HepG2 (cell line): ENCODE data around the gene FILIP1. TPM values are rescaled to one million over a fixed set of nuclear protein-coding genes. Genes with fewer than 3 reads are reported as not detected.

Source experiments
- ATAC-seq: fragments of 200-7000 bp; cut with Tn5 transposase; 3 replicates; pipeline ENCODE4 v1.9.1; 2020; ENCODE audit warnings: mild to moderate bottlenecking, moderate library complexity
- BruUV-seq: library from RNA; stranded (reverse); fragments of 400-500 nt; replicated peaks from 2 replicates; lab custom pipeline; 2021; lab: Mats Ljungman, UMichigan
- CTCF ChIA-PET: fragments of 300-600 bp; formaldehyde crosslinking; extraction: SDS; loops from one replicate; lab custom pipeline; 2021; ENCODE audit warnings: low total read pairs, inconsistent platforms, low intra/inter-chr PET ratio; lab: Yijun Ruan, JAX
- POLR2A ChIA-PET: fragments of 350-600 bp; sonication (Branson Sonifier 250); formaldehyde crosslinking; loops from one replicate; lab custom pipeline; 2020; ENCODE audit warnings: antibody characterized with exemption, inconsistent platforms; lab: Yijun Ruan, JAX
- DNase-seq: peaks from one replicate; pipeline ENCODE4 v3.0.0-alpha.2; 2015; ENCODE audit warnings: low spot score
- FAIRE-seq: peaks from 3 replicates; lab custom pipeline; 2011; peaks lifted over from hg19 to GRCh38; lab: Jason Lieb, UNC
- H2AFZ ChIP-seq: one replicate; pipeline ENCODE4 v1.6.1; 2011; ENCODE audit warnings: low read length, inconsistent platforms
- H3K27ac ChIP-seq: fragments of 300-600 bp; 3 replicates; pipeline ENCODE4 v1.8.0; 2011; ENCODE audit warnings: mixed run types, mild to moderate bottlenecking, mixed read lengths, low read length, inconsistent platforms; ENCODE audit not compliant: insufficient read depth; ENCODE audit errors: extremely low read length
- H3K27me3 ChIP-seq, 2 experiments: fragments of 200-600 bp in 1 of 2; 2 replicates in 1 of 2; 3 replicates in 1 of 2; pipeline versions ENCODE4 v1.6.0 to v1.8.0; 2011; ENCODE audit warnings: low read length in 2 of 2, mild to moderate bottlenecking in 2 of 2, moderate library complexity in 2 of 2, inconsistent platforms in 1 of 2; ENCODE audit not compliant: insufficient read depth in 2 of 2, control insufficient read depth in 1 of 2
- H3K36me3 ChIP-seq, 2 experiments: fragments of 200-600 bp in 1 of 2; replicated peaks in 1 of 2; 2 replicates in 1 of 2; 3 replicates in 1 of 2; pipeline versions ENCODE4 v1.5.1 to v1.8.0; 2011; ENCODE audit warnings: low read length in 2 of 2, inconsistent platforms in 1 of 2; ENCODE audit not compliant: insufficient read depth in 2 of 2, control insufficient read depth in 1 of 2
- H3K4me1 ChIP-seq: 2 replicates; pipeline ENCODE4 v1.5.1; 2012; ENCODE audit warnings: low read length, inconsistent platforms; ENCODE audit not compliant: insufficient read depth
- H3K4me2 ChIP-seq: 2 replicates; pipeline ENCODE4 v1.6.0; 2011; ENCODE audit warnings: low read depth, low read length, inconsistent platforms
- H3K4me3 ChIP-seq, 3 experiments: fragments of 200-600 bp in 1 of 3; sonication (generic), shearing (Covaris generic) in 1 of 3; replicated peaks in 1 of 3; 2 replicates each; pipeline ENCODE4 v1.5.1; 2011 to 2016; ENCODE audit warnings: low read length in 3 of 3, inconsistent platforms in 2 of 3, low read depth in 2 of 3, mild to moderate bottlenecking in 2 of 3, control low read depth in 1 of 3, mixed read lengths in 1 of 3; ENCODE audit not compliant: insufficient read depth in 1 of 3
- H3K79me2 ChIP-seq: one replicate; pipeline ENCODE4 v1.6.1; 2011; ENCODE audit warnings: low read length, inconsistent platforms; ENCODE audit not compliant: insufficient read depth
- H3K9ac ChIP-seq: 2 replicates; pipeline ENCODE4 v1.6.0; 2011; ENCODE audit warnings: mild to moderate bottlenecking, low read depth, low read length, inconsistent platforms; ENCODE audit not compliant: insufficient read depth
- H3K9me3 ChIP-seq: 2 replicates; pipeline ENCODE4 v1.5.1; 2012; ENCODE audit warnings: mild to moderate bottlenecking, low read length
- H4K20me1 ChIP-seq: 2 replicates; pipeline ENCODE4 v1.6.0; 2011; ENCODE audit warnings: inconsistent platforms, mild to moderate bottlenecking, low read length, moderate library complexity; ENCODE audit not compliant: insufficient read depth
- E2F5 ChIP-seq: sonication (generic); formaldehyde crosslinking; conservative IDR thresholded peaks from 2 replicates; pipeline ENCODE4 v1.4.0; 2020; ENCODE audit warnings: missing genetic modification reagents
- ELF3 ChIP-seq: IDR thresholded peaks from 2 replicates; pipeline ENCODE4 v1.6.1; 2016; ENCODE audit warnings: missing genetic modification reagents, missing compliant biosample characterization
- HDAC1 ChIP-seq: sonication (generic); formaldehyde crosslinking; IDR thresholded peaks from 2 replicates; pipeline ENCODE4 v1.5.1; 2020; ENCODE audit warnings: mild to moderate bottlenecking, missing genetic modification reagents
- HNF4G ChIP-seq, 2 experiments: sonication (generic) in 1 of 2; formaldehyde crosslinking in 1 of 2; IDR thresholded peaks; 2 replicates each; pipeline versions ENCODE4 v1.4.0 to v1.6.1; 2011 to 2020; ENCODE audit warnings: borderline replicate concordance in 2 of 2, low read depth in 2 of 2, mild to moderate bottlenecking in 2 of 2, low read length in 1 of 2, missing genetic modification reagents in 1 of 2, moderate library complexity in 1 of 2
- MAFK ChIP-seq, 2 experiments: IDR thresholded peaks in 1 of 2; conservative IDR thresholded peaks in 1 of 2; 2 replicates each; pipeline ENCODE4 v1.6.1; 2011; ENCODE audit warnings: improper control_type of control experiment in 2 of 2, low read length in 2 of 2
- NCOA2 ChIP-seq: sonication (generic); formaldehyde crosslinking; IDR thresholded peaks from 2 replicates; pipeline ENCODE4 v1.8.0; 2022; ENCODE audit warnings: inconsistent platforms
- NR3C1 ChIP-seq: sonication (generic); formaldehyde crosslinking; IDR thresholded peaks from 2 replicates; pipeline ENCODE4 v1.4.0; 2020; ENCODE audit warnings: missing genetic modification reagents
- PHB2 ChIP-seq: fragments of 450-650 bp; IDR thresholded peaks from 2 replicates; pipeline ENCODE4 v1.6.1; 2018; ENCODE audit not compliant: partially characterized antibody
- POLR2AphosphoS5 ChIP-seq: IDR thresholded peaks from 2 replicates; pipeline ENCODE4 v1.6.1; 2012; ENCODE audit warnings: low read depth, low read length
- STAT5B ChIP-seq: sonication (generic); formaldehyde crosslinking; IDR thresholded peaks from 2 replicates; pipeline ENCODE4 v1.4.0; 2020; ENCODE audit warnings: missing genetic modification reagents
- TBL1XR1 ChIP-seq: fragments of 150-350 bp; IDR thresholded peaks from 2 replicates; pipeline ENCODE4 v1.6.1; 2014; ENCODE audit warnings: borderline replicate concordance, low read length; ENCODE audit not compliant: partially characterized antibody
- TIGD3 ChIP-seq: sonication (generic); formaldehyde crosslinking; IDR thresholded peaks from 2 replicates; pipeline ENCODE4 v1.5.1; 2020; ENCODE audit warnings: mild to moderate bottlenecking, missing genetic modification reagents, borderline replicate concordance
- TMF1 ChIP-seq: sonication (generic); formaldehyde crosslinking; IDR thresholded peaks from 2 replicates; pipeline ENCODE4 v1.8.1; 2022; ENCODE audit warnings: low read depth, missing genetic modification reagents
- XBP1 ChIP-seq: sonication (generic); formaldehyde crosslinking; IDR thresholded peaks from 2 replicates; pipeline ENCODE4 v1.5.0; 2020; ENCODE audit warnings: missing genetic modification reagents
- ZEB1 ChIP-seq: IDR thresholded peaks from 2 replicates; pipeline ENCODE4 v1.6.1; 2012; ENCODE audit warnings: mild to moderate bottlenecking, low read depth, inconsistent platforms; ENCODE audit not compliant: insufficient replicate concordance
- ZNF292 ChIP-seq: sonication (generic); formaldehyde crosslinking; IDR thresholded peaks from 2 replicates; pipeline ENCODE4 v1.8.1; 2022; ENCODE audit warnings: mild to moderate bottlenecking, low read depth, missing genetic modification reagents, borderline replicate concordance
- ZNF343 ChIP-seq: sonication (generic); formaldehyde crosslinking; IDR thresholded peaks from 2 replicates; pipeline ENCODE4 v1.4.0; 2020; ENCODE audit warnings: mild to moderate bottlenecking, missing genetic modification reagents
- ZNF431 ChIP-seq: sonication (generic); formaldehyde crosslinking; IDR thresholded peaks from 2 replicates; pipeline ENCODE4 v1.9.0; 2022; ENCODE audit warnings: missing genetic modification reagents, low read depth, mild to moderate bottlenecking, borderline replicate concordance
- ZNF597 ChIP-seq: sonication (generic); formaldehyde crosslinking; IDR thresholded peaks from 2 replicates; pipeline ENCODE4 v1.5.0; 2020; ENCODE audit warnings: missing genetic modification reagents
- ZNF747 ChIP-seq: sonication (generic); formaldehyde crosslinking; IDR thresholded peaks from 2 replicates; pipeline ENCODE4 v1.8.1; 2023; ENCODE audit warnings: missing genetic modification reagents, mild to moderate bottlenecking, borderline replicate concordance
- ZNF766 ChIP-seq: sonication (generic); formaldehyde crosslinking; IDR thresholded peaks from 2 replicates; pipeline ENCODE4 v1.5.0; 2020; ENCODE audit warnings: missing genetic modification reagents, borderline replicate concordance
- ZNF788 ChIP-seq: sonication (generic); formaldehyde crosslinking; IDR thresholded peaks from 2 replicates; pipeline ENCODE4 v1.5.0; 2020; ENCODE audit warnings: mild to moderate bottlenecking, missing genetic modification reagents, borderline replicate concordance
- WGBS: methylation state at CpG from one replicate; pipeline ENCODE4 v1.1.6; 2017; ENCODE audit warnings: low lambda C conversion rate; 5-methylcytosine and 5-hydroxymethylcytosine counted together
- in situ Hi-C: cut with HindIII; loops from 2 replicates; pipeline ENCODE4 v1.10.0; 2017; ENCODE audit warnings: low pct_unique_long_range_greater_than_20kb; ENCODE audit not compliant: extremely low pct_ligation_motif_present
- intact Hi-C: fragments of 100-400 bp; cut with micrococcal nuclease; formaldehyde crosslinking; loops from one replicate; pipeline ENCODE4 v1.10.0; 2022; ENCODE audit not compliant: unreplicated experiment
- polyA plus RNA-seq, 8 experiments: library from polyadenylated mRNA; depleted of rRNA in 3 of 8; stranded (reverse) in 7 of 8; unstranded in 1 of 8; fragments of >200 nt; fragmentation: Illumina TruSeq in 4 of 8; extraction: Trizol in 4 of 8; gene quantifications; 2 replicates each; pipeline versions ENCODE4 v1.2.1 to v1.2.3, GENCODE V29; 2011 to 2016; ENCODE audit warnings: low read depth in 4 of 8, missing spikeins in 1 of 8, mixed read lengths in 1 of 8; ENCODE audit not compliant: insufficient read depth in 1 of 8
- total RNA-seq, 5 experiments: library from RNA; depleted of rRNA; stranded (reverse); fragments of >200 nt; fragmentation: Illumina TruSeq; extraction: Trizol; gene quantifications; 2 replicates each; pipeline ENCODE4 v1.2.3, GENCODE V29; 2016; ENCODE audit warnings: low read depth in 1 of 5

Gene FILIP1
- total and polyA plus RNA-seq, 2 of the 13 experiments (the other 11 are each of a cell fraction or from before 2014, with no cell fraction given) = not detected

- TF ChIP-seq TIGD3 (CRISPR knock-in tag) = no peak
- no peak for TF ChIP-seq STAT5B (CRISPR knock-in tag)
- no peak for TF ChIP-seq NCOA2 (CRISPR knock-in tag)
- TF ChIP-seq ZNF431 (CRISPR knock-in tag) = no peak
- no peak for TF ChIP-seq E2F5 (CRISPR knock-in tag)
- TF ChIP-seq, all 625 proteins: peak for 0
These were observed 38.9 kb upstream of the FILIP1 start (continued) for GRCh38 chr6:75532521-75532920.

- FAIRE-seq = no peak
- H3K36me3 ChIP-seq = no peaks in the 10 kb centered on the region
- TF ChIP-seq XBP1 = no peak
- TF ChIP-seq MAFK (conservative IDR thresholded peaks at IDR 0.05 in 1 of 2, IDR thresholded peaks at IDR 0.05 in 1 of 2; ENCODE audit: low read length in 2 of 2) = no peak
- no peak for TF ChIP-seq HDAC1
- no peak for TF ChIP-seq TMF1 (CRISPR knock-in tag)
- TF ChIP-seq ZNF788 = no peak
- TF ChIP-seq POLR2AphosphoS5 = no peak
- no peak for TF ChIP-seq ELF3 (CRISPR knock-in tag)
- no peak for TF ChIP-seq ZNF766 (CRISPR knock-in tag)
- TF ChIP-seq TBL1XR1 = no peak
- TF ChIP-seq HNF4G (IDR thresholded peaks at IDR 0.05; ENCODE audit: borderline replicate concordance, low read depth, low read length) = no peak
- no peak for TF ChIP-seq HNF4G (CRISPR knock-in tag; IDR thresholded peaks at IDR 0.05; ENCODE audit: borderline replicate concordance, low read depth)
- TF ChIP-seq NR3C1 (CRISPR knock-in tag) = no peak
- TF ChIP-seq ZNF292 = no peak
- no peak for TF ChIP-seq ZEB1
- TF ChIP-seq PHB2 = no peak
- no peak for TF ChIP-seq ZNF597 (CRISPR knock-in tag)
- no peak for TF ChIP-seq ZNF747 (CRISPR knock-in tag)
- TF ChIP-seq ZNF343 (CRISPR knock-in tag) = no peak
- TF ChIP-seq, all 625 proteins: peak for 0
- intact Hi-C loops = no loop called here
- ATAC-seq = no peak
- no peak for DNase-seq
- in situ Hi-C loops = no loop called here
- WGBS = 5% methylated on average over 1 of the region's 1 CpG
- Histone ChIP-seq H3K4me1 (no peaks in the 10 kb centered on the region), H4K20me1 (no peaks in the 10 kb centered on the region), H3K27ac (no peak overlapping the region), H3K9me3 (no peaks in the 10 kb centered on the region), H3K4me3 (no peak overlapping the region), H3K79me2 (no peaks in the 10 kb centered on the region), H3K9ac (no peak overlapping the region), H3K27me3 (no peaks in the 10 kb centered on the region), H2AFZ (no peak overlapping the region), H3K4me2 (no peak overlapping the region)
- ChIA-PET POLR2A (no interaction called here), CTCF (no interaction called here)
- BruUV-seq = no TSS peak
These were observed 37.6 kb upstream of the FILIP1 start for GRCh38 chr6:75531174-75531573.
